SU-DHL-6 (cell line): ENCODE measurements around the gene DBN1.

Experiments
- CTCF ChIP-seq: fragments of 200-600 bp; sonication (generic); IDR thresholded peaks from one replicate; pipeline ENCODE4 v1.5.1; 2017; ENCODE audit warnings: antibody characterized with exemption, mild to moderate bottlenecking, low read length, moderate library complexity; ENCODE audit not compliant: insufficient read depth, poor library complexity, severe bottlenecking
- EZH2phosphoT487 ChIP-seq: fragments of 200-600 bp; sonication (generic), shearing (Covaris generic); conservative IDR thresholded peaks from 2 replicates; pipeline ENCODE4 v1.6.1; 2018; ENCODE audit warnings: mild to moderate bottlenecking, antibody characterized with exemption, low read length, moderate library complexity, mixed read lengths

- TF ChIP-seq CTCF (no peak), EZH2phosphoT487 (no peak)
These were observed 26.4 kb upstream of the DBN1 start for GRCh38 chr5:177499842-177500241.
